GM18873 (cell line): ENCODE measurements around the gene ATXN1.

ENCODE experiments used
- ATAC-seq: cut with Tn5 transposase; IDR thresholded peaks from one replicate; pipeline ENCODE4 v1.9.1; 2021; ENCODE audit warnings: mild to moderate bottlenecking, moderate library complexity, moderate number of reproducible peaks; ENCODE audit not compliant: unreplicated experiment, low FRiP score

Gene ATXN1

GRCh38 chr6:16358531-16359138, 402.6 kb downstream of the ATXN1 start:
- no peak for ATAC-seq

DNA sequence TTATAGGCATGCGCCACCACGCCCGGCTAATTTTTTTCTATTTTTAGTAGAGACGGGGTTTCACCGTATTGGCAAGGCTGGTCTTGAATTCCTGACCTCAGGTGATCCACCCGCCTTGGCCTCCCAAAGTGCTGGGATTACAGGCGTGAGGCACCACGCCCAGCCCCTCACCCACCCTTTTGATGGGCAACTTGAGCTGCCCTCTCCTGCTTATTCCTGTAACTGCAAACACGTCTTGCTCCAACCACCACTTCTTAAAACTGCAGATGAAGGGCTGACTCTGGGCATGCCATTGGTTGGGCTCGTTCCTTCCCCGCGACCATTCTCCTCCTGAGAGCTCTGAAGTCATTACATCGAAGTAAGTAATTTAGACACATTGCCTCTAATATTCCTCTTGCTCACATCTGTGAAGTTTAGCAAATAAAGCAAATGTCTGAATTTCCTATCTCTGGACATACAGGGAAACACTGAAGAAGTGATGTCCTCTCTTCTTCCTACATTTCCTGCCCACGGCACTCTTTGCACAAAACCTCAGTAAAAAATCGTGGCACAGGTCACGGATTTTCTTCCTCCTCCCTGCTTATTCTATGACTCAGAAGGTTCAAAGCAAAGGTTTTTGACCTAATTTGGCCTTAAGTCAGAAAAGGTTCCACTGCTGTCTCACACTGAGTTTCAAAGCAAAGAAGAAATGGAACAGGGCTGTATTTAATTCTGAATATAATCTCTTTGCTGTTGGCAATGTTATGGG, 405.4 kb downstream of the ATXN1 start:
- no peak for ATAC-seq

- ATAC-seq: no peak
Observed at GRCh38 chr6:16355238-16355637, 406.0 kb downstream of the ATXN1 start.

GRCh38 chr6:16354692-16355091, 406.6 kb downstream of the ATXN1 start:
- no peak for ATAC-seq

- ATAC-seq: no peak
Observed at GRCh38 chr6:16352821-16353438, 408.3 kb downstream of the ATXN1 start.

GRCh38 chr6:16352258-16352635, 409.0 kb downstream of the ATXN1 start:
- ATAC-seq: no peak

DNA sequence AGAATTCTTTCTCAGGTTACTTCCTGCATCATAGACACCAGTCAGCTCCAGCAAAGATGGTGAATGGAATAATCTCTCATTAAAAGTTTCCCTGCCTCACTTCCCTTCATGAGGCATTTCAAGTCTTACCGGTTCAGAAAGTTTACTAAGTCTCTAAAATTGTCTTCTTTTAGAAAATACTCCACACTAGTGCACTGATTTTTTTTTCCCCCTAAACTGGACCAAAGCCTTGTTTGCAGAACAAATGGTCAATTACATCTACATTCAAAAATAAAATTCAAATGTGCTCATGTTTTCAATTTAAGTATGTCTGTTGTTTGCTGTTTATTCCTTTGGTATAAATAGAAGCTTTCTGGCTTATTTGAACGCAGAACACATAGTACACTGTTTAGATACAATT, 411.7 kb downstream of the ATXN1 start:
- no peak for ATAC-seq

DNA sequence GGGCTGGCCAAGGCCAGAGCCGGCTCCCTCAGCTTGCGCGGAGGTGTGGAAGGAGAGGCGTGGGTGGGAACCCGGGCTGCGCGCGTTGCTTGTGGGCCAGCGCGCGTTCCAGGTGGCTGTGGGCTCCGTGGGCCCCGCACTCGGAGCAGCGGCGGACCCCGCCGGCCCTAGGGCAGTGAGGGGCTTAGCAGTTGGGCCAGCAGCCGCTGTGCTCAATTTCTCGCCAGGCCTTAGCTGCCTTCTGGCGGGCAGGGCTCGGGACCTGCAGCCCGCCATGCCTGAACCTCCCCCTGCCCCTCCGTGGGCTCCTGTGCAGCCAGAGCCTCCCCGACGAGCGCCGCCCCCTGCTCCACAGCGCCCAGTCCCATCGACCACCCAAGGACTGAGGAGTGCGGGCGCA, 414.4 kb downstream of the ATXN1 start:
- no peak for ATAC-seq

DNA sequence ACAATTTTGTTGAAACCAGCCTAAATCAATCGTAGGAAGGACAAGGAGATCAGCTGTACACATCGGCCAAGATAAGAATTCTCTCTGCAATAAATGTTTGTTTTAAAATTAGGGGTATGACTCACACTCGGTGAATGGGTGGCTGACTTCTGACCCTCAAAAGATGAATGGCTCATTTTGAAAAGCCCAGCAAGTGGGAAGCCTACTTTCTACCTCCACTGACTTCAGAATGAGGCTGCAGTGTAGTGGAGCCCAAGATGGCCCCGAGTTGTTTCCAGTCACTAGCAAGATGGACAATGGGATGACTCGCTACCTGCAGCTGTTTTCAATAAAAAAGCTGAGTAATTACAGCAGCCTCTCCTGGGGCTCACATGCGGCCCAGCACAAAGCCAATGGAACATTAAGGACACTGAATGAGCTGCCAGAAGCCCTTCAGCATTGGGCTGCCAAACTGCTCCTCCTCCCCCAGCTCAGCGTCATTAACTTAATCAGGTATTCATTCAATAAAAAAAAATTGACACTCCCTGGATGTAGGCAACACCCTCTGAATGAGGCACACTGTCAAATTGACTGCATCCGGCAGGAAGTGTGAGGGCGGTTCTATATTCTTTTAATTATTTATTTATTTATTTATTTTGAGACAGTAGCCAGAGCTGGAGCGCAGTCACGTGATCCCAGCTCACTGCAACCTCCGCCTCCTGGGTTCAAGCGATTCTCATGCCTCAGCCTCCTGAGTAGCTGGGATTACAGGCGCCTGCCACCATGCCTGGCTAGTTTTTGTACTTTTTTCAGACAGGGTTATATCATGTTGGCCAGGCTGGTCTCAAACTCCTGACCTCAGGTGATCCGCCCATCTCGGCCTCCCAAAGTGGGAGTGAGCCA, 415.6 kb downstream of the ATXN1 start:
- ATAC-seq: no peak

- no peak for ATAC-seq
Observed at GRCh38 chr6:16344756-16345155, 416.5 kb downstream of the ATXN1 start.

- ATAC-seq: no peak
Observed at GRCh38 chr6:16343593-16343992, 417.7 kb downstream of the ATXN1 start.

- ATAC-seq: no peak
Observed at GRCh38 chr6:16339265-16339587, 422.0 kb downstream of the ATXN1 start.

DNA sequence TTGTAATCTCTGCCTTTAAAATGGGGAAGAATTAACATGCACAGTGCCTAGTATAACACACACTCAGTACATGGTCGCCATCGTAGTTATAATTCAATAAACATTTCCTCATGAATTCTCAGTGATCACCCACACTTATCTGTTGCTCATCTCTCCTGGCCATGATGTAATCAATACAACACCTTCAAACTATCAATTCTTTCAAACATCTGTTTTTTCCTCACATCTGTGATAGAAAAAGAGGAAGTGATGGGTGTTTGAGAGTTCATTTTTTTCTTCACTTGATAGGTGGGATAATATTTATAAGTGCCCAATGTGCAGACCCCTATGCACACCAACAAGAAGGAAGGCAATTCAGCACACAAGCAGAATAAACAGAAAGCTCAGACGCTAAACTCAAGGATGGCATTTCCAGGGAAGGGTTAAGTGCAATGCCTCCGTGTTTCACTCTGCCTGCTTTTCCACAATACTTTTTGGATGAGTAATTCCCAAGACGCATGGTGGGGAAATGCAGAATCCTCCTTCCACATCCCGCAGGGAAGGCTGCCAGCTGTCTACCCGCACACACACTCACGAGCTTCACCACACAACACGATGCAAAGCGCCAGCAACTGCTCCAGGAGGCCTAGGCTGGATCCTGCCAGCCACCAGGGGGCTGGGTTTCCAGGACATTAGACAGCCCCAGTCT, 422.5 kb downstream of the ATXN1 start:
- ATAC-seq: no peak

- ATAC-seq: no peak
Observed at GRCh38 chr6:16337295-16337975, 423.8 kb downstream of the ATXN1 start.

GRCh38 chr6:16336911-16337294, 424.4 kb downstream of the ATXN1 start:
- no peak for ATAC-seq

- no peak for ATAC-seq
Observed at GRCh38 chr6:16336056-16336818, 425.0 kb downstream of the ATXN1 start.

- ATAC-seq: no peak
Observed at GRCh38 chr6:16335176-16335575, 426.1 kb downstream of the ATXN1 start.

- ATAC-seq: no peak
Observed at GRCh38 chr6:16334671-16335070, 426.6 kb downstream of the ATXN1 start.

GRCh38 chr6:16333580-16333979, 427.7 kb downstream of the ATXN1 start:
- ATAC-seq: no peak
